Trophoblast cell (in vitro differentiated cells and primary cell): ENCODE data around the gene SCLY. TPM values are rescaled to one million over a fixed set of nuclear protein-coding genes. Genes with fewer than 3 reads are reported as not detected.

Experiments used
- DNase-seq, 2 donors: peaks; one replicate each; pipeline ENCODE4 v3.0.0-alpha.2; 2016
- H2AFZ ChIP-seq: 2 replicates; pipeline ENCODE4 v1.6.1; 2013; ENCODE audit warnings: low read length, moderate library complexity, mild to moderate bottlenecking; ENCODE audit not compliant: insufficient read depth, poor library complexity
- H2AK5ac ChIP-seq: 2 replicates; pipeline ENCODE4 v1.6.1; 2013; ENCODE audit warnings: mild to moderate bottlenecking, low read length
- H2BK120ac ChIP-seq: 2 replicates; pipeline ENCODE4 v1.6.1; 2013; ENCODE audit warnings: low read length, mild to moderate bottlenecking, moderate library complexity; ENCODE audit not compliant: insufficient read depth, poor library complexity
- H2BK12ac ChIP-seq: 2 replicates; pipeline ENCODE4 v1.6.1; 2013; ENCODE audit warnings: mild to moderate bottlenecking, low read length, moderate library complexity
- H2BK5ac ChIP-seq: 2 replicates; pipeline ENCODE4 v1.6.1; 2013; ENCODE audit warnings: low read length, low read depth, moderate library complexity, mild to moderate bottlenecking; ENCODE audit not compliant: poor library complexity
- H3K14ac ChIP-seq: 2 replicates; pipeline ENCODE4 v1.6.1; 2013; ENCODE audit warnings: mild to moderate bottlenecking, low read length
- H3K18ac ChIP-seq: 2 replicates; pipeline ENCODE4 v1.6.1; 2013; ENCODE audit warnings: mild to moderate bottlenecking, low read length
- H3K23ac ChIP-seq: 2 replicates; pipeline ENCODE4 v1.6.1; 2013; ENCODE audit warnings: low read length
- H3K27ac ChIP-seq: 2 replicates; pipeline ENCODE4 v1.5.1; 2013; ENCODE audit warnings: low read depth, mild to moderate bottlenecking, inconsistent platforms, low read length, moderate library complexity
- H3K27me3 ChIP-seq: 2 replicates; pipeline ENCODE4 v1.6.1; 2013; ENCODE audit warnings: inconsistent platforms, mild to moderate bottlenecking, low read length, moderate library complexity; ENCODE audit not compliant: insufficient read depth
- H3K36me3 ChIP-seq, 2 experiments: 1 replicate in 1 of 2; 2 replicates in 1 of 2; pipeline ENCODE4 v1.6.1; 2013; ENCODE audit warnings: low read length in 2 of 2, mild to moderate bottlenecking in 2 of 2, moderate library complexity in 1 of 2; ENCODE audit not compliant: insufficient read depth in 2 of 2, control insufficient read depth in 1 of 2
- H3K4ac ChIP-seq: 2 replicates; pipeline ENCODE4 v1.6.1; 2013; ENCODE audit warnings: low read depth, mild to moderate bottlenecking, low read length, moderate library complexity
- H3K4me1 ChIP-seq, 2 experiments: 1 replicate in 1 of 2; 2 replicates in 1 of 2; pipeline ENCODE4 v1.6.1; 2013; ENCODE audit warnings: low read length in 2 of 2, mild to moderate bottlenecking in 2 of 2, moderate library complexity in 1 of 2; ENCODE audit not compliant: insufficient read depth in 2 of 2, control insufficient read depth in 1 of 2
- H3K4me2 ChIP-seq: 2 replicates; pipeline ENCODE4 v1.6.1; 2013; ENCODE audit warnings: inconsistent platforms, mild to moderate bottlenecking, low read length, moderate library complexity
- H3K4me3 ChIP-seq: 2 replicates; pipeline ENCODE4 v1.5.1; 2013; ENCODE audit warnings: mild to moderate bottlenecking, low read depth, low read length, inconsistent platforms
- H3K79me1 ChIP-seq: one replicate; pipeline ENCODE4 v1.6.1; 2013; ENCODE audit warnings: low read length
- H3K79me2 ChIP-seq: 2 replicates; pipeline ENCODE4 v1.6.1; 2013; ENCODE audit warnings: low read length, mild to moderate bottlenecking; ENCODE audit not compliant: control insufficient read depth, insufficient read depth, poor library complexity
- H3K9ac ChIP-seq: 2 replicates; pipeline ENCODE4 v1.6.1; 2013; ENCODE audit warnings: mild to moderate bottlenecking, low read length
- H3K9me3 ChIP-seq: 2 replicates; pipeline ENCODE4 v1.6.1; 2013; ENCODE audit warnings: low read depth, mild to moderate bottlenecking, control low read depth, inconsistent platforms, low read length; ENCODE audit not compliant: insufficient read depth
- H4K12ac ChIP-seq: 2 replicates; pipeline ENCODE4 v1.6.1; 2013; ENCODE audit warnings: low read depth, mild to moderate bottlenecking, low read length, moderate library complexity
- H4K8ac ChIP-seq: 2 replicates; pipeline ENCODE4 v1.6.1; 2013; ENCODE audit warnings: low read depth, mild to moderate bottlenecking, low read length, moderate library complexity
- H4K91ac ChIP-seq: one replicate; pipeline ENCODE4 v1.6.1; 2013; ENCODE audit warnings: low read depth, mild to moderate bottlenecking, low read length, moderate library complexity
- WGBS: extraction: QIAGEN DNeasy Blood & Tissue Kit; methylation state at CpG from one replicate; pipeline ENCODE4 v1.1.7; 2013; ENCODE audit warnings: missing lambda C conversion rate; ENCODE audit not compliant: insufficient read length, insufficient coverage; ENCODE audit errors: extremely low coverage; 5-methylcytosine and 5-hydroxymethylcytosine counted together
- polyA plus RNA-seq: library from polyadenylated mRNA; stranded (reverse); fragments of 200-250 nt; gene quantifications from 2 replicates; pipeline ENCODE4 v1.2.3, GENCODE V29; 2013

Gene SCLY, protein sequence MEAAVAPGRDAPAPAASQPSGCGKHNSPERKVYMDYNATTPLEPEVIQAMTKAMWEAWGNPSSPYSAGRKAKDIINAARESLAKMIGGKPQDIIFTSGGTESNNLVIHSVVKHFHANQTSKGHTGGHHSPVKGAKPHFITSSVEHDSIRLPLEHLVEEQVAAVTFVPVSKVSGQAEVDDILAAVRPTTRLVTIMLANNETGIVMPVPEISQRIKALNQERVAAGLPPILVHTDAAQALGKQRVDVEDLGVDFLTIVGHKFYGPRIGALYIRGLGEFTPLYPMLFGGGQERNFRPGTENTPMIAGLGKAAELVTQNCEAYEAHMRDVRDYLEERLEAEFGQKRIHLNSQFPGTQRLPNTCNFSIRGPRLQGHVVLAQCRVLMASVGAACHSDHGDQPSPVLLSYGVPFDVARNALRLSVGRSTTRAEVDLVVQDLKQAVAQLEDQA
- polyA plus RNA-seq: 7.4 and 7.7 TPM in 2 replicates

GRCh38 chr2:238060542-238061314 lies at the start of gene SCLY:
SCLY (plus strand) TSS chr2:238061001; CDS start chr2:238061055, 54 bp downstream.
- H3K79me2 ChIP-seq: peaks cover 6% of the 10 kb centered on the region
- H3K4me2 ChIP-seq: peak within 1 kb of the TSS; percentile 76
- H4K12ac ChIP-seq: peak within 1 kb of the TSS; percentile 98
- H3K23ac ChIP-seq: no peak within 1 kb of the TSS
- peak within 1 kb of the TSS; percentile 91 for H3K14ac ChIP-seq
- H3K4me3 ChIP-seq: peak within 1 kb of the TSS; percentile 88
- peaks cover 9% of the 10 kb centered on the region for H3K79me1 ChIP-seq
- peak within 1 kb of the TSS; percentile 99 for H2AFZ ChIP-seq
- peak within 1 kb of the TSS; percentile 86 for H2BK120ac ChIP-seq
- H2BK12ac ChIP-seq: no peak within 1 kb of the TSS
- peak within 1 kb of the TSS; percentile 96 for H3K18ac ChIP-seq
- peak within 1 kb of the TSS; percentile 94 for H3K9ac ChIP-seq
- H3K27ac ChIP-seq: peak within 1 kb of the TSS; percentile 68
- peaks cover 0 to 8% of the 10 kb centered on the region in 2 experiments for H3K4me1 ChIP-seq
- DNase-seq: peak; percentile 96 to 97
- no CpG with 5 or more reads among the region's 98 CpGs for WGBS
- no peaks in the 10 kb centered on the region for H3K27me3 ChIP-seq
- H3K36me3 ChIP-seq: no peaks in the 10 kb centered on the region
- H2AK5ac ChIP-seq: peak within 1 kb of the TSS; percentile 24
- H2BK5ac ChIP-seq: peak within 1 kb of the TSS; percentile 60
- H4K8ac ChIP-seq: peak within 1 kb of the TSS; percentile 98
- peak within 1 kb of the TSS; percentile 85 for H3K4ac ChIP-seq
- H4K91ac ChIP-seq: peak within 1 kb of the TSS; percentile 91
- peaks cover 1% of the 10 kb centered on the region for H3K9me3 ChIP-seq

GRCh38 chr2:238013806-238014205 lies 47.0 kb upstream of the SCLY start:
- Histone ChIP-seq H3K18ac (no peak overlapping the region), H3K79me1 (no peaks in the 10 kb centered on the region), H3K27ac (no peak overlapping the region), H3K4me2 (no peak overlapping the region), H2AFZ (no peak overlapping the region), H2AK5ac (no peak overlapping the region), H3K36me3 (peaks cover 4 to 8% of the 10 kb centered on the region in 2 experiments), H3K4ac (no peak overlapping the region), H2BK12ac (no peak overlapping the region), H4K8ac (no peak overlapping the region), H3K4me3 (no peak overlapping the region), H3K4me1 (no peaks in the 10 kb centered on the region), H4K91ac (no peak overlapping the region), H3K14ac (no peak overlapping the region), H2BK5ac (no peak overlapping the region), H2BK120ac (no peak overlapping the region), H3K9me3 (no peaks in the 10 kb centered on the region), H3K27me3 (no peaks in the 10 kb centered on the region), H3K79me2 (no peaks in the 10 kb centered on the region), H3K23ac (no peak overlapping the region), H4K12ac (no peak overlapping the region), H3K9ac (no peak overlapping the region)
- no peak for DNase-seq
- WGBS: no CpG with 5 or more reads among the region's 7 CpGs

- no peak overlapping the region for H2BK12ac ChIP-seq
- H2AFZ ChIP-seq: no peak overlapping the region
- no peak overlapping the region for H3K14ac ChIP-seq
- no peak overlapping the region for H3K4me3 ChIP-seq
- H3K27ac ChIP-seq: no peak overlapping the region
- no peak overlapping the region for H3K18ac ChIP-seq
- H3K4ac ChIP-seq: no peak overlapping the region
- no peak overlapping the region for H3K23ac ChIP-seq
- no peaks in the 10 kb centered on the region for H3K9me3 ChIP-seq
- H3K27me3 ChIP-seq: no peaks in the 10 kb centered on the region
- H3K9ac ChIP-seq: no peak overlapping the region
- H2BK5ac ChIP-seq: no peak overlapping the region
- no peaks in the 10 kb centered on the region for H3K79me2 ChIP-seq
- H3K79me1 ChIP-seq: no peaks in the 10 kb centered on the region
- H3K4me1 ChIP-seq: no peaks in the 10 kb centered on the region
- no peak overlapping the region for H2BK120ac ChIP-seq
- WGBS: no CpG with 5 or more reads among the region's 4 CpGs
- no peak overlapping the region for H4K91ac ChIP-seq
- no peak overlapping the region for H4K8ac ChIP-seq
- H2AK5ac ChIP-seq: no peak overlapping the region
- H3K4me2 ChIP-seq: no peak overlapping the region
- no peak for DNase-seq
- H4K12ac ChIP-seq: no peak overlapping the region
- H3K36me3 ChIP-seq: peaks cover 8 to 10% of the 10 kb centered on the region in 2 experiments
These were observed 45.1 kb upstream of the SCLY start for GRCh38 chr2:238015705-238016104.

DNA sequence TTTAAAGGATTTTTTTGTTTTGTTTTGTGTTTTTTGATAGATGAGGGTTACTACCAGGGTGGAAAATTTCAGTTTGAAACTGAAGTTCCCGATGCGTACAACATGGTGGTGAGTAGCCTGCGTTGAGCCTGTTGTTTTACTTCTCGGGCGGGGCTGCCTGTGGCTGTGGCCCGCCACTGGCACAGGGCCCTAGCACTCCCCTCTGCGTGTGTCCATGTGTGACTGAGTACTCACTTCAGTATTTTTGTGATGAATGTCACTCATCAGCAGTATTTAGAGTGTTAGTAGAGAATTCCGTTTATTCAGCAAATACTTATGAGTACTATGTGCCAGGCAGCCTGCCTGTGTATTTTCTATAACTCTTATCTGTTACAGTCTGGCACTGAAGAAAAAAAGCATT lies 44.3 kb upstream of the SCLY start:
- Histone ChIP-seq H2AFZ (no peak overlapping the region), H4K91ac (no peak overlapping the region), H2AK5ac (no peak overlapping the region), H3K4ac (no peak overlapping the region), H2BK120ac (no peak overlapping the region), H3K27me3 (no peaks in the 10 kb centered on the region), H3K27ac (no peak overlapping the region), H3K36me3 (peaks cover 8 to 10% of the 10 kb centered on the region in 2 experiments), H3K9ac (no peak overlapping the region), H2BK12ac (no peak overlapping the region), H3K4me2 (no peak overlapping the region), H3K79me2 (no peaks in the 10 kb centered on the region), H3K79me1 (no peaks in the 10 kb centered on the region), H4K8ac (no peak overlapping the region), H4K12ac (no peak overlapping the region), H2BK5ac (no peak overlapping the region), H3K4me1 (peaks cover 0 to 2% of the 10 kb centered on the region in 2 experiments), H3K9me3 (no peaks in the 10 kb centered on the region), H3K4me3 (no peak overlapping the region), H3K18ac (no peak overlapping the region), H3K14ac (no peak overlapping the region), H3K23ac (no peak overlapping the region)
- no CpG with 5 or more reads among the region's 8 CpGs for WGBS
- no peak for DNase-seq
